ENCODE measurements around the gene GFOD1. TPM values are rescaled to one million over a fixed set of nuclear protein-coding genes. Genes with fewer than 3 reads are reported as not detected.

The GFOD1 gene
- total and polyA plus RNA-seq, 2 donors (not counting 1 experiment from before 2014, with no cell fraction given) = 10.5 to 25.3 TPM

GRCh38 chr6:13528777-13529343 lies 41.5 kb upstream of the GFOD1 start:
- Histone ChIP-seq H3K79me2 (ENCODE audit: control insufficient read depth, insufficient read depth, low read length) (no peaks in the 10 kb centered on the region), H3K9me3 (ENCODE audit: control insufficient read depth, insufficient read depth, low read depth, low read length) (no peaks in the 10 kb centered on the region), H3K4me1 (ENCODE audit: control insufficient read depth, extremely low read depth, insufficient read depth, low read length) (no peaks in the 10 kb centered on the region), H3K27ac (ENCODE audit: insufficient read depth, low read length) (no peak overlapping the region), H4K20me1 (ENCODE audit: control insufficient read depth, extremely low read depth, insufficient read depth, low read length) (no peaks in the 10 kb centered on the region), H3K27me3 (ENCODE audit: control insufficient read depth, insufficient read depth, low read length) (no peaks in the 10 kb centered on the region), H3K4me3 (replicated peaks in 1 of 4; ENCODE audit: control extremely low read depth in 1 of 4, insufficient read depth in 1 of 4, low read depth in 3 of 4, low read length in 4 of 4) (no peak overlapping the region), H3K9ac (ENCODE audit: insufficient read depth, low read length) (no peak overlapping the region), H3K36me3 (ENCODE audit: control insufficient read depth, insufficient read depth, low read length) (no peaks in the 10 kb centered on the region), H2AFZ (ENCODE audit: low read length) (no peak overlapping the region), H3K4me2 (ENCODE audit: extremely low read depth, insufficient read depth, low read length) (no peak overlapping the region)
- no peak for DNase-seq (ENCODE audit: low read depth in 2 of 2)
- TF ChIP-seq CTCF (conservative IDR thresholded peaks at IDR 0.05 in 1 of 2, IDR thresholded peaks at IDR 0.05 in 1 of 2; ENCODE audit: low read depth in 1 of 2, low read length in 2 of 2) (no peak), EZH2 (IDR thresholded peaks at IDR 0.05; ENCODE audit: low read length, missing control alignments) (no peak)

GRCh38 chr6:13528232-13528631 lies 40.8 kb upstream of the GFOD1 start:
- Histone ChIP-seq H3K9me3 (ENCODE audit: control insufficient read depth, insufficient read depth, low read depth, low read length) (no peaks in the 10 kb centered on the region), H3K4me1 (ENCODE audit: control insufficient read depth, extremely low read depth, insufficient read depth, low read length) (no peaks in the 10 kb centered on the region), H3K27me3 (ENCODE audit: control insufficient read depth, insufficient read depth, low read length) (no peaks in the 10 kb centered on the region), H3K79me2 (ENCODE audit: control insufficient read depth, insufficient read depth, low read length) (no peaks in the 10 kb centered on the region), H3K27ac (ENCODE audit: insufficient read depth, low read length) (no peak overlapping the region), H3K9ac (ENCODE audit: insufficient read depth, low read length) (no peak overlapping the region), H2AFZ (ENCODE audit: low read length) (no peak overlapping the region), H4K20me1 (ENCODE audit: control insufficient read depth, extremely low read depth, insufficient read depth, low read length) (no peaks in the 10 kb centered on the region), H3K4me3 (replicated peaks in 1 of 4; ENCODE audit: control extremely low read depth in 1 of 4, insufficient read depth in 1 of 4, low read depth in 3 of 4, low read length in 4 of 4) (no peak overlapping the region), H3K4me2 (ENCODE audit: extremely low read depth, insufficient read depth, low read length) (no peak overlapping the region), H3K36me3 (ENCODE audit: control insufficient read depth, insufficient read depth, low read length) (no peaks in the 10 kb centered on the region)
- peak in 1 of 2 donors; percentile 36 for DNase-seq (ENCODE audit: low read depth in 2 of 2)
- TF ChIP-seq CTCF (conservative IDR thresholded peaks at IDR 0.05 in 1 of 2, IDR thresholded peaks at IDR 0.05 in 1 of 2; ENCODE audit: low read depth in 1 of 2, low read length in 2 of 2) (peak in 1 of 2 donors; percentile 10), EZH2 (IDR thresholded peaks at IDR 0.05; ENCODE audit: low read length, missing control alignments) (no peak)

- no peak overlapping the region for H3K4me3 ChIP-seq (replicated peaks in 1 of 4; ENCODE audit: control extremely low read depth in 1 of 4, insufficient read depth in 1 of 4, low read depth in 3 of 4, low read length in 4 of 4)
- H2AFZ ChIP-seq (ENCODE audit: low read length) = no peak overlapping the region
- no peak overlapping the region for H3K4me2 ChIP-seq (ENCODE audit: extremely low read depth, insufficient read depth, low read length)
- H3K9ac ChIP-seq (ENCODE audit: insufficient read depth, low read length) = no peak overlapping the region
- no peaks in the 10 kb centered on the region for H3K9me3 ChIP-seq (ENCODE audit: control insufficient read depth, insufficient read depth, low read depth, low read length)
- H3K27me3 ChIP-seq (ENCODE audit: control insufficient read depth, insufficient read depth, low read length) = no peaks in the 10 kb centered on the region
- no peaks in the 10 kb centered on the region for H3K79me2 ChIP-seq (ENCODE audit: control insufficient read depth, insufficient read depth, low read length)
- DNase-seq (ENCODE audit: low read depth in 2 of 2) = no peak
- TF ChIP-seq CTCF (conservative IDR thresholded peaks at IDR 0.05 in 1 of 2, IDR thresholded peaks at IDR 0.05 in 1 of 2; ENCODE audit: low read depth in 1 of 2, low read length in 2 of 2) = no peak
- no peak for TF ChIP-seq EZH2 (IDR thresholded peaks at IDR 0.05; ENCODE audit: low read length, missing control alignments)
- H3K4me1 ChIP-seq (ENCODE audit: control insufficient read depth, extremely low read depth, insufficient read depth, low read length) = no peaks in the 10 kb centered on the region
- H3K27ac ChIP-seq (ENCODE audit: insufficient read depth, low read length) = no peak overlapping the region
- H3K36me3 ChIP-seq (ENCODE audit: control insufficient read depth, insufficient read depth, low read length) = no peaks in the 10 kb centered on the region
- H4K20me1 ChIP-seq (ENCODE audit: control insufficient read depth, extremely low read depth, insufficient read depth, low read length) = no peaks in the 10 kb centered on the region
Observed at GRCh38 chr6:13527671-13528056, 40.3 kb upstream of the GFOD1 start.

All from fibroblast of lung (primary cell).